ENCODE measurements around the gene NTS. TPM values are rescaled to one million over a fixed set of nuclear protein-coding genes. Genes with fewer than 3 reads are reported as not detected.

The NTS gene, protein sequence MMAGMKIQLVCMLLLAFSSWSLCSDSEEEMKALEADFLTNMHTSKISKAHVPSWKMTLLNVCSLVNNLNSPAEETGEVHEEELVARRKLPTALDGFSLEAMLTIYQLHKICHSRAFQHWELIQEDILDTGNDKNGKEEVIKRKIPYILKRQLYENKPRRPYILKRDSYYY
- total RNA-seq: not detected
- polyA plus RNA-seq: not detected
- total RNA-seq: not detected

DNA sequence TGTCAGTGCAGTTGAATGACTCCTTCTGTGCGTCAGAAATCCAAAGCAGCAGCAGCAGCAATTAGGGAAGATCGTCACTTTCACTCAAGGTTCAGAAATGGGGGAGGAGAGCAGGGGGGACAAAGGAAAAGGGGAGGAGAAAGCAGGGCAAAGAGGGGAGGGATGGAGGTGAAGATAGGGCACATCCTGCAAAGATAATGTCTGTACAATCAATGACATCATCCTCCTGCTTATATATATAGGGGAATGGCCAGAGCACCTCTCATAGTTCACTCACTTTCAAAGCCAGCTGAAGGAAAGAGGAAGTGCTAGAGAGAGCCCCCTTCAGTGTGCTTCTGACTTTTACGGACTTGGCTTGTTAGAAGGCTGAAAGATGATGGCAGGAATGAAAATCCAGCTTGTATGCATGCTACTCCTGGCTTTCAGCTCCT is at the start of gene NTS:
Gene NTS, plus strand, starts transcription at position 265 of the 431 bp plus-strand sequence. Its CDS starts 109 bp downstream, at position 374.
- Histone ChIP-seq H3K36me3 (ENCODE audit: control insufficient read depth in 2 of 3, insufficient read depth in 3 of 3, low read length in 3 of 3) (no peaks in the 10 kb centered on the region), H3K27me3 (ENCODE audit: control insufficient read depth in 2 of 2, insufficient read depth in 2 of 2, low read length in 2 of 2) (no peaks in the 10 kb centered on the region), H3K4me1 (ENCODE audit: control insufficient read depth in 2 of 2, insufficient read depth in 2 of 2, low read length in 2 of 2) (no peaks in the 10 kb centered on the region), H3K9me3 (ENCODE audit: control insufficient read depth in 2 of 3, low read length in 3 of 3) (no peaks in the 10 kb centered on the region), H3K27ac (ENCODE audit: low read depth, low read length) (no peak within 1 kb of the TSS), H3K4me3 (ENCODE audit: low read length) (no peak within 1 kb of the TSS)
- ChIA-PET POLR2A (no interaction called here), CTCF (no interaction called here)
- intact Hi-C loops (cut with micrococcal nuclease): loop anchor here in 1 of 2 donors (5.0 kb wide), 1 partner anchor 797 kb away; no protein-coding TSS in a partner anchor
- DNase-seq: no peak
- no peak within 1 kb of the TSS for H3K27ac Mint-ChIP-seq
- H3K4me3 Mint-ChIP-seq: no peak within 1 kb of the TSS
- H3K9me3 Mint-ChIP-seq: no peaks in the 10 kb centered on the region
- H3K4me1 Mint-ChIP-seq: no peaks in the 10 kb centered on the region
- H3K27me3 Mint-ChIP-seq: peaks cover 0 to 2% (median 0%) of the 10 kb centered on the region in 5 donors
- no peak for ATAC-seq
- H3K36me3 Mint-ChIP-seq: no peaks in the 10 kb centered on the region

DNA sequence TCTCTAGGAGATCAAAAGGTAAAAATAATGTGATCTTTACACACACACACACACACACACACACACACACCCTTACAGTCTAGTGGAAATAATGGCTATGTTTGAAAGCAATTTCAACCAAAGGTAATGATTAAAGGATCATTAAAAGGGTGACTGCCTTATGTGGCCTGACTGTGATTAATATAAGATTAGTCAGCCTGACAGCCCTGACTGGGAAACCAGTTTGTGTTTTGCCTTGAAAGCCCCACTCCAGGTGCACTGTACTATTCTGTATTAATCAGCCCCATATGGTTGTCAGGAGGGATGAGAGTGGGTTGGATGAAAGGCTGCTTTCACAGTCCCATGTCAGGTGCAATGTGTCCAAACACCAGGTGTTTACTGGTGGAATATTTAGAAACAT is 48.3 kb upstream of the NTS start:
- Histone ChIP-seq H3K27me3 (ENCODE audit: control insufficient read depth in 2 of 2, insufficient read depth in 2 of 2, low read length in 2 of 2) (no peaks in the 10 kb centered on the region), H3K4me1 (ENCODE audit: control insufficient read depth in 2 of 2, insufficient read depth in 2 of 2, low read length in 2 of 2) (no peaks in the 10 kb centered on the region), H3K27ac (ENCODE audit: low read depth, low read length) (no peak overlapping the region), H3K9me3 (ENCODE audit: control insufficient read depth in 2 of 3, low read length in 3 of 3) (no peaks in the 10 kb centered on the region), H3K36me3 (ENCODE audit: control insufficient read depth in 2 of 3, insufficient read depth in 3 of 3, low read length in 3 of 3) (no peaks in the 10 kb centered on the region), H3K4me3 (ENCODE audit: low read length) (no peak overlapping the region)
- H3K27me3 Mint-ChIP-seq: no peaks in the 10 kb centered on the region
- H3K4me3 Mint-ChIP-seq: no peak overlapping the region
- intact Hi-C loops (cut with micrococcal nuclease): no loop called here
- POLR2A ChIA-PET: no interaction called here
- peaks cover 1 to 21% (median 5%) of the 10 kb centered on the region in 11 donors for H3K9me3 Mint-ChIP-seq
- peaks cover 0 to 5% (median 0%) of the 10 kb centered on the region in 5 donors for H3K36me3 Mint-ChIP-seq
- DNase-seq (no peak), ATAC-seq (no peak)
- no peaks in the 10 kb centered on the region for H3K4me1 Mint-ChIP-seq
- CTCF ChIA-PET: no interaction called here
- no peak overlapping the region for H3K27ac Mint-ChIP-seq

DNA sequence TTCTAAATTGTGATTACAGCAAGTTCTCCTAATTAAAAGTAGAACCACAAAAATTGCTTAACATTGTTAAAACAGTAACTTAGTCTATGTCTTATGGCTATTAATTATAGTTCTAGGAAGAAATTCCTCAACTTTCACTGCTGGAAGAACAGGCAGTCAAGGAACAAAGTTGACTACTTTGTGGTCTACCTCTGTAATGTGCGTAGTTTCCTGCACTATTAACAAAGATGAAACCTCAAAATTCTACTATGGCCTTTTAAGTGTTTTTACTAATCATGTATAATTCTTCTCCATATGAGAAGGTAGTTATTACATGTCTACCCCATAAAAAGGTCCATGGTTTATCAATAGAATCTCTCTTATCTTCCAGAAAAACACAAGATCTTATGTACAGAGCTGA is 45.5 kb upstream of the NTS start:
- H3K27me3 Mint-ChIP-seq: no peaks in the 10 kb centered on the region
- DNase-seq: no peak
- intact Hi-C loops (cut with micrococcal nuclease): no loop called here
- Histone ChIP-seq H3K27ac (ENCODE audit: low read depth, low read length) (no peak overlapping the region), H3K9me3 (ENCODE audit: control insufficient read depth in 2 of 3, low read length in 3 of 3) (no peaks in the 10 kb centered on the region), H3K27me3 (ENCODE audit: control insufficient read depth in 2 of 2, insufficient read depth in 2 of 2, low read length in 2 of 2) (no peaks in the 10 kb centered on the region), H3K4me3 (ENCODE audit: low read length) (no peak overlapping the region), H3K4me1 (ENCODE audit: control insufficient read depth in 2 of 2, insufficient read depth in 2 of 2, low read length in 2 of 2) (no peaks in the 10 kb centered on the region), H3K36me3 (ENCODE audit: control insufficient read depth in 2 of 3, insufficient read depth in 3 of 3, low read length in 3 of 3) (no peaks in the 10 kb centered on the region)
- POLR2A ChIA-PET: no interaction called here
- CTCF ChIA-PET: no interaction called here
- peaks cover 0 to 17% (median 0%) of the 10 kb centered on the region in 11 donors for H3K9me3 Mint-ChIP-seq
- no peak overlapping the region for H3K27ac Mint-ChIP-seq
- H3K36me3 Mint-ChIP-seq: peaks cover 0 to 5% (median 0%) of the 10 kb centered on the region in 5 donors
- no peak for ATAC-seq
- H3K4me3 Mint-ChIP-seq: no peak overlapping the region
- H3K4me1 Mint-ChIP-seq: no peaks in the 10 kb centered on the region

DNA sequence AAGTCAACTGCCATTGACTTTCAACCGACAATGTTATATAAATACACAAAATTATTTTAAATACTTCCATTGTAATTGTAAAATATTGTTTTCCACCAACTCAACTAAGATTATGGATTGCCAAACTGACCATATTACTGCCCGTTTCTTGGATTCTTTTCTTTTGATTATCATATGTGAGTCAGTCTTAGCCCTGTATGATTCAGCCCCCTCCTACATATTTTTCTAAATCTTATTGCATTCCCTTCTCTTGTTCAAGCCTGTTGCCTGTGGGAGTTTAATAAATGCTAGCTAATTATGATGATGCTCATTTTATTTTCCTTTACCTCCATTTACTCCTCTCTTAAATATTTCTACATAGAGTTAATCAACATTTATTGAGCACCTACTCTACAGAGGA is 44.7 kb upstream of the NTS start:
- intact Hi-C loops (cut with micrococcal nuclease): no loop called here
- Mint-ChIP-seq H3K4me3 (no peak overlapping the region), H3K4me1 (no peaks in the 10 kb centered on the region), H3K9me3 (peaks cover 0 to 12% (median 0%) of the 10 kb centered on the region in 11 donors), H3K27me3 (no peaks in the 10 kb centered on the region), H3K36me3 (peaks cover 0 to 5% (median 0%) of the 10 kb centered on the region in 5 donors), H3K27ac (no peak overlapping the region)
- CTCF ChIA-PET: no interaction called here
- H3K36me3 ChIP-seq (ENCODE audit: control insufficient read depth in 2 of 3, insufficient read depth in 3 of 3, low read length in 3 of 3): no peaks in the 10 kb centered on the region
- H3K9me3 ChIP-seq (ENCODE audit: control insufficient read depth in 2 of 3, low read length in 3 of 3): no peaks in the 10 kb centered on the region
- no peaks in the 10 kb centered on the region for H3K27me3 ChIP-seq (ENCODE audit: control insufficient read depth in 2 of 2, insufficient read depth in 2 of 2, low read length in 2 of 2)
- no peak overlapping the region for H3K27ac ChIP-seq (ENCODE audit: low read depth, low read length)
- no peak overlapping the region for H3K4me3 ChIP-seq (ENCODE audit: low read length)
- no peak for DNase-seq
- POLR2A ChIA-PET: no interaction called here
- H3K4me1 ChIP-seq (ENCODE audit: control insufficient read depth in 2 of 2, insufficient read depth in 2 of 2, low read length in 2 of 2): no peaks in the 10 kb centered on the region
- ATAC-seq: no peak

DNA sequence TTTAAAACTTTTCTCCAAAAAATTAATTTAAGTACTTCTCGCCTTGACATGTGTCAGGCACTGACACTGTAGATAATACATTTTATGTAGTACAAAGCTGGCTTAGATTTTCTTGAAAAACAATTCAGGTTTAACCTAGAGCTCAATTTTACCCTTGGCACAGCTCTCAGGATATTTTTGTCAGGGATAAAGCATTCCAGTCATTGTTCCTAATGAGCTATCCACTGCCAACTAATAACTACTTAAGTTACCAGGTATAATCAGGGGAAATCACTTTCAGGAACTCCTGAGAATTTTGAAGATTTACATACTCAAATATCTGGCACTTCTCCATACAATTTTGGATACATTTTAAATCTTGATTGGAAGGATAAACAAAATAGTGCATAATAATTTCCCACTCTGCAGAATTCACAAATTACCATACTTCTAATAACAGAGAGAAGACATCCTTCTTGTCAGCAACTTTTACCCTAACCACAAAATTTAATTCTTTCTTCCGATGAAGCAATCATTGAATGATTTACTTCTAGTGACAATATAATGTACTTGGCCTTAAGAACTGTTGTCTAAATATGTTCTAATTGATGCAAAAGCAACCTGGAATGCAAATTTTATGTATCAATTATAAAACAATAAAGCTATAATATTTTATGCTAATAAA is 42.6 kb upstream of the NTS start:
- Histone ChIP-seq H3K9me3 (ENCODE audit: control insufficient read depth in 2 of 3, low read length in 3 of 3) (no peaks in the 10 kb centered on the region), H3K36me3 (ENCODE audit: control insufficient read depth in 2 of 3, insufficient read depth in 3 of 3, low read length in 3 of 3) (no peaks in the 10 kb centered on the region), H3K27ac (ENCODE audit: low read depth, low read length) (no peak overlapping the region), H3K27me3 (ENCODE audit: control insufficient read depth in 2 of 2, insufficient read depth in 2 of 2, low read length in 2 of 2) (no peaks in the 10 kb centered on the region), H3K4me3 (ENCODE audit: low read length) (no peak overlapping the region), H3K4me1 (ENCODE audit: control insufficient read depth in 2 of 2, insufficient read depth in 2 of 2, low read length in 2 of 2) (no peaks in the 10 kb centered on the region)
- POLR2A ChIA-PET: no interaction called here
- CTCF ChIA-PET: no interaction called here
- Mint-ChIP-seq H3K4me3 (no peak overlapping the region), H3K27me3 (no peaks in the 10 kb centered on the region), H3K9me3 (peaks cover 0 to 9% (median 0%) of the 10 kb centered on the region in 11 donors), H3K36me3 (peaks cover 0 to 5% (median 0%) of the 10 kb centered on the region in 5 donors), H3K4me1 (no peaks in the 10 kb centered on the region), H3K27ac (no peak overlapping the region)
- DNase-seq: no peak
- ATAC-seq: no peak
- intact Hi-C loops (cut with micrococcal nuclease): no loop called here

DNA sequence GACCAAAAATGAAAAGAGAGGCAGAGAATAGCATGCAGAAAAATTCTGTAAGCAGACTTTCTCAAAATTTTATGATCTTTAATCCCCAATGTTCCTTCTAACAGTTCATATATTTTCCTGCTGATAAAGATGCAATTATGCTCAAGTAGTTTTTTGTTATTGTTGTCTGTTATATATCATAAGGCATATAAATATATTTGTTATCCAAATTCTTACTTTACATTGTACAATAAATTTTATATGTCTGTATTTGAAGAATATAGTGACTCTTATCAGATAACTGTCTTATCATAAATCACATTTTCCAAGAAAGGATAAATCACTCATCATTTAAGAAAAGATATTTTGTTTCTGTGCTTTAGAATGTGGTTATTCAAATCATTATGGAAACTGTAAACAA is 40.5 kb upstream of the NTS start:
- H3K27me3 ChIP-seq (ENCODE audit: control insufficient read depth in 2 of 2, insufficient read depth in 2 of 2, low read length in 2 of 2): no peaks in the 10 kb centered on the region
- Mint-ChIP-seq H3K27ac (no peak overlapping the region), H3K4me1 (no peaks in the 10 kb centered on the region), H3K36me3 (no peaks in the 10 kb centered on the region), H3K27me3 (no peaks in the 10 kb centered on the region), H3K9me3 (no peaks in the 10 kb centered on the region), H3K4me3 (no peak overlapping the region)
- intact Hi-C loops (cut with micrococcal nuclease): no loop called here
- ChIA-PET CTCF (no interaction called here), POLR2A (no interaction called here)
- ATAC-seq (no peak), DNase-seq (no peak)
- H3K27ac ChIP-seq (ENCODE audit: low read depth, low read length): no peak overlapping the region
- no peaks in the 10 kb centered on the region for H3K4me1 ChIP-seq (ENCODE audit: control insufficient read depth in 2 of 2, insufficient read depth in 2 of 2, low read length in 2 of 2)
- H3K36me3 ChIP-seq (ENCODE audit: control insufficient read depth in 2 of 3, insufficient read depth in 3 of 3, low read length in 3 of 3): no peaks in the 10 kb centered on the region
- H3K9me3 ChIP-seq (ENCODE audit: control insufficient read depth in 2 of 3, low read length in 3 of 3): no peaks in the 10 kb centered on the region
- H3K4me3 ChIP-seq (ENCODE audit: low read length): no peak overlapping the region

DNA sequence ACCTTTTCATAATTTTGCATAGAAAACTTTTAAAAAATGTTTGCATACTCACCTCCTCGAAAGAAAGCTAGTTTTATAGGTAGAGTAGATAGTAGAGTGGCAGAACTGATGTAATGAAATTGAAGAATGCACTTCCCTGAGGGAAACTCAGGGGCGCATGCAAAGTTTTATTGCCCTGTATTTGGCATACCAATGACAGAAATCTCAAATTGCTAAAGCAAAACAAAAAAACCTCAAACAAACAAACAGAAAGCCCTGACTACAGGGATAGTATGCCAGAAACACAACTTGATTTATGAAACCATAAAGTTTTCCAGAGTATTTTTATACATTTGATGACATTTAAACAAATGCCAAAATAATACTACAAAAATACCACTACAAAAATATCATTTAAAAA is 39.7 kb upstream of the NTS start:
- no peaks in the 10 kb centered on the region for H3K4me1 Mint-ChIP-seq
- no peak overlapping the region for H3K4me3 Mint-ChIP-seq
- Histone ChIP-seq H3K4me1 (ENCODE audit: control insufficient read depth in 2 of 2, insufficient read depth in 2 of 2, low read length in 2 of 2) (no peaks in the 10 kb centered on the region), H3K27me3 (ENCODE audit: control insufficient read depth in 2 of 2, insufficient read depth in 2 of 2, low read length in 2 of 2) (no peaks in the 10 kb centered on the region), H3K36me3 (ENCODE audit: control insufficient read depth in 2 of 3, insufficient read depth in 3 of 3, low read length in 3 of 3) (no peaks in the 10 kb centered on the region), H3K27ac (ENCODE audit: low read depth, low read length) (no peak overlapping the region), H3K9me3 (ENCODE audit: control insufficient read depth in 2 of 3, low read length in 3 of 3) (no peaks in the 10 kb centered on the region), H3K4me3 (ENCODE audit: low read length) (no peak overlapping the region)
- DNase-seq: no peak
- H3K27me3 Mint-ChIP-seq: no peaks in the 10 kb centered on the region
- no peak overlapping the region for H3K27ac Mint-ChIP-seq
- no peak for ATAC-seq
- no peaks in the 10 kb centered on the region for H3K9me3 Mint-ChIP-seq
- ChIA-PET POLR2A (no interaction called here), CTCF (no interaction called here)
- H3K36me3 Mint-ChIP-seq: no peaks in the 10 kb centered on the region
- intact Hi-C loops (cut with micrococcal nuclease): no loop called here
